Keratinocyte (primary cell): ENCODE data around the gene ENTHD1.

Experiments
- EZH2 ChIP-seq: IDR thresholded peaks from one replicate; pipeline ENCODE4 v1.6.1; 2012; ENCODE audit warnings: inconsistent platforms, mild to moderate bottlenecking, low read length, moderate library complexity
- TF ChIP-seq, protein P1 (sequence below), 3 experiments: IDR thresholded peaks in 1 of 3; conservative IDR thresholded peaks in 1 of 3; optimal IDR thresholded peaks in 1 of 3; 2 replicates in 2 of 3; 3 replicates in 1 of 3; pipeline versions ENCODE3 to v1.5.1; 2011; ENCODE audit warnings: low read length in 3 of 3, mild to moderate bottlenecking in 3 of 3, moderate library complexity in 2 of 3, control low read depth in 1 of 3, inconsistent platforms in 1 of 3; ENCODE audit not compliant: insufficient read depth in 2 of 3; ENCODE audit errors: extremely low read depth in 1 of 3

DNA sequence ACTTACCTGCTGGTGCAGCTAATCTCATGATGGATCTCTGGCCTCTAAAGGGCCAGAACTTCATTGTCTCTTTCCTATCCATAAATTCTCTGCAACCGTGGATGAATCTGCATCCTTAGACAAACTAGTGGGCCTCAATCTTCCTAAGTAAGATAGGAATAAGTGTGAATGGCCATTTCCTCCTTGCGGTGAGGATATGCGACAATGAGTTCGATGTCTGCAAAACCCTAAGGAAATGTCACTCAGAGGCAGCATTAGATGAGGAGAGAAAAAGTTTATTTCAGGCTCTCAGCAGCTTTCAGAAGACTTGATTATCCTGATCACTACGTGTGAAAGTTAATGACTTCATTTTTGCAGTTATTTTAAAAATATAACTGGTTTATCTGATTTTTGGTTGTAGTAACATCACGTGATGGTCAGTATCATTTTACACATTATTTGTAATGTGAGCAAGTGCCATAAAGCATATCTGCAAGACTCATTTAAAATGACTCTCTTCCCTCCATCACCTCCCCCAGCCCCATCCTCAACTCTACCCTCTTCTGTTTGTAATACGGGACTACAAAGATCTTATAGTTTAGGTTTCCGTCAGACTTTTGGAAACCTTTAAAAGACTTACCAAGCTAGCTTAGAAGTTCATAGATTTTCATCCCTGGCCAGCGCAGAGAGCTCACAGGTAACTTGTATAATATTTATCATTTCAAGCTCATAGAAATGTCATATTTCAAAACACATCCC is 17.5 kb upstream of the ENTHD1 start:
- TF ChIP-seq, protein P1, sequence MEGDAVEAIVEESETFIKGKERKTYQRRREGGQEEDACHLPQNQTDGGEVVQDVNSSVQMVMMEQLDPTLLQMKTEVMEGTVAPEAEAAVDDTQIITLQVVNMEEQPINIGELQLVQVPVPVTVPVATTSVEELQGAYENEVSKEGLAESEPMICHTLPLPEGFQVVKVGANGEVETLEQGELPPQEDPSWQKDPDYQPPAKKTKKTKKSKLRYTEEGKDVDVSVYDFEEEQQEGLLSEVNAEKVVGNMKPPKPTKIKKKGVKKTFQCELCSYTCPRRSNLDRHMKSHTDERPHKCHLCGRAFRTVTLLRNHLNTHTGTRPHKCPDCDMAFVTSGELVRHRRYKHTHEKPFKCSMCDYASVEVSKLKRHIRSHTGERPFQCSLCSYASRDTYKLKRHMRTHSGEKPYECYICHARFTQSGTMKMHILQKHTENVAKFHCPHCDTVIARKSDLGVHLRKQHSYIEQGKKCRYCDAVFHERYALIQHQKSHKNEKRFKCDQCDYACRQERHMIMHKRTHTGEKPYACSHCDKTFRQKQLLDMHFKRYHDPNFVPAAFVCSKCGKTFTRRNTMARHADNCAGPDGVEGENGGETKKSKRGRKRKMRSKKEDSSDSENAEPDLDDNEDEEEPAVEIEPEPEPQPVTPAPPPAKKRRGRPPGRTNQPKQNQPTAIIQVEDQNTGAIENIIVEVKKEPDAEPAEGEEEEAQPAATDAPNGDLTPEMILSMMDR (optimal IDR thresholded peaks at IDR 0.05 in 1 of 3, IDR thresholded peaks at IDR 0.05 in 1 of 3, conservative IDR thresholded peaks at IDR 0.05 in 1 of 3; ENCODE audit: extremely low read depth in 1 of 3, insufficient read depth in 2 of 3, low read length in 3 of 3), result no peak
- no peak for TF ChIP-seq EZH2
